Measurements from ENCODE around the gene SLC39A7. TPM values are rescaled to one million over a fixed set of nuclear protein-coding genes. Genes with fewer than 3 reads are reported as not detected.

The SLC39A7 gene
- total RNA-seq, 1 donor from 2014 or later, result 140 TPM

DNA sequence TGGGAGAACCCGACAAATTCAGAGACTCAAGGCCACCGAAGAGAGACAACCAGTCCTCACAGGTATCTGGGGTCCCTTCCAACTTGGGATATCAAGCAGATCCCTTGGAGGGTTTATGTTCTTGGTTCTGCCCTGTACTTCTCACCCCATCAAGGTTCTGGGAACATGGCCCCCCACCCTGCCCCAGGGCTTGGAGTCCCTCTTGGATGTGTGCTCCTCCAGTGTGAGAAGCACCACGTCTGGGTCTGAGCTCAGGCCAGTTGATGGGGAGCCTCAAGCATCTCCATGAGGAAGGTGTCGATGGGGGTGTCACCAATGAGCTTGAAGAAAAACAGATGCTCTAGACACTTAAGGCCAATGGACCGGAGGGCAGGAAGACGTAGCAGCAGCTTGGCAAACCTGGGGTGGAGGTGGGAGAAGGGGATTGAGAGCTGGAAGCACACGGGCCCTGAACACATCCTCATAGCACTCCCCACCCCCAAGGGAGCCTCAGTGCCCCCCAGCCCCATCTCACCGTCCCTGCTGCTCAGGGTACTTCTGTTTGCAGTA, 6.2 kb upstream of the SLC39A7 start:
- no peaks in the 10 kb centered on the region for H3K9me3 Mint-ChIP-seq
- peaks cover 13% of the 10 kb centered on the region for H3K27me3 Mint-ChIP-seq (ENCODE audit: low read depth)
- TF ChIP-seq, protein P1, sequence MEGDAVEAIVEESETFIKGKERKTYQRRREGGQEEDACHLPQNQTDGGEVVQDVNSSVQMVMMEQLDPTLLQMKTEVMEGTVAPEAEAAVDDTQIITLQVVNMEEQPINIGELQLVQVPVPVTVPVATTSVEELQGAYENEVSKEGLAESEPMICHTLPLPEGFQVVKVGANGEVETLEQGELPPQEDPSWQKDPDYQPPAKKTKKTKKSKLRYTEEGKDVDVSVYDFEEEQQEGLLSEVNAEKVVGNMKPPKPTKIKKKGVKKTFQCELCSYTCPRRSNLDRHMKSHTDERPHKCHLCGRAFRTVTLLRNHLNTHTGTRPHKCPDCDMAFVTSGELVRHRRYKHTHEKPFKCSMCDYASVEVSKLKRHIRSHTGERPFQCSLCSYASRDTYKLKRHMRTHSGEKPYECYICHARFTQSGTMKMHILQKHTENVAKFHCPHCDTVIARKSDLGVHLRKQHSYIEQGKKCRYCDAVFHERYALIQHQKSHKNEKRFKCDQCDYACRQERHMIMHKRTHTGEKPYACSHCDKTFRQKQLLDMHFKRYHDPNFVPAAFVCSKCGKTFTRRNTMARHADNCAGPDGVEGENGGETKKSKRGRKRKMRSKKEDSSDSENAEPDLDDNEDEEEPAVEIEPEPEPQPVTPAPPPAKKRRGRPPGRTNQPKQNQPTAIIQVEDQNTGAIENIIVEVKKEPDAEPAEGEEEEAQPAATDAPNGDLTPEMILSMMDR (IDR thresholded peaks at IDR 0.05; ENCODE audit: unreplicated experiment), result no peak
- peaks cover 36% of the 10 kb centered on the region for H3K4me1 Mint-ChIP-seq
- no peak overlapping the region for H3K27ac Mint-ChIP-seq
- H3K36me3 Mint-ChIP-seq, result peaks cover 13% of the 10 kb centered on the region
- no peak overlapping the region for H3K4me3 Mint-ChIP-seq
- no peak for DNase-seq (ENCODE audit: low spot score in 2 of 2, unreplicated experiment in 2 of 2)

DNA sequence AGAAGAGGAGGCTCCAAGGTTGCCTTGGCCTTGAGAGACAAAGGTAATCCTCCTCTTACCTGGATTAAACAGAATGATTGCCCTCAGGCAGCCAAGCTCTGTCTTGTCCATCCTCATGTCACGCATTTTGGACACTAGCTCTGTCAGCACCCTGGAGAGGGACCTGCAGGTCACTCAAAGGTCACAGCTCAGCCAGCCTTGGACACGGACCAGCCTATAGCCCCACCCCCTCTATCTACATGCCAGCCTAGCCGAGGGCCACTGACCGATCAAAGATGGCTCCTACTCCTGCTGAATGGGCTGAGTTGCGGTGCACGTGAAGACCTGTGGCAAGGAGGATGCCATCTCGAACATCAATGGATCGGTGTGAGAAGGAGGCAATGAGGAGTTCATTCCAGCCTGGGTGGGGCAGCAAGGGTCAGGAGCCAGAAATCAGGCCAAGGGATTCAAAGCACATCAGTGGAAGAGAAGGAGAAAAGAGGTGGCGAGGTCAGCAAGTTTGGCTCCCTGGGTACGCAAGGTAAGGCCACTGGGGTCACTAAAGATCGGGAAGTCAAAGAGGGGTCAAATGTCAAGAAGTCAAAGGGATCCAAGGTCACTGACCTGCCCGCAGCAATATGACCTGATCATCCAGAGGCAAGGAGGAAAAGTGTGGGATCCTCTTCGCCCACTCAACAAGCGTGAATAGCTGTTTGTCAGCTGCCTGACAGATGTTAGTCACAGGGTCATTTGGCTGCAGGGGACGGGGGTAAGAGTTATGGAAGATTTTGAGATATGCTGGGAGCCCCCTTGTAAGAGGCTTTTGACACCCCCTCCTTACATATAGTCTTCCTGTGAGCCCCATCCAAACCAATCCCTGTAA, 5.1 kb upstream of the SLC39A7 start:
- Mint-ChIP-seq H3K4me1 (peaks cover 38% of the 10 kb centered on the region), H3K36me3 (peaks cover 13% of the 10 kb centered on the region), H3K4me3 (no peak overlapping the region), H3K27me3 (ENCODE audit: low read depth) (peaks cover 11% of the 10 kb centered on the region), H3K27ac (no peak overlapping the region), H3K9me3 (no peaks in the 10 kb centered on the region)
- TF ChIP-seq, protein P1 (IDR thresholded peaks at IDR 0.05; ENCODE audit: unreplicated experiment), result no peak
- no peak for DNase-seq (ENCODE audit: low spot score in 2 of 2, unreplicated experiment in 2 of 2)

DNA sequence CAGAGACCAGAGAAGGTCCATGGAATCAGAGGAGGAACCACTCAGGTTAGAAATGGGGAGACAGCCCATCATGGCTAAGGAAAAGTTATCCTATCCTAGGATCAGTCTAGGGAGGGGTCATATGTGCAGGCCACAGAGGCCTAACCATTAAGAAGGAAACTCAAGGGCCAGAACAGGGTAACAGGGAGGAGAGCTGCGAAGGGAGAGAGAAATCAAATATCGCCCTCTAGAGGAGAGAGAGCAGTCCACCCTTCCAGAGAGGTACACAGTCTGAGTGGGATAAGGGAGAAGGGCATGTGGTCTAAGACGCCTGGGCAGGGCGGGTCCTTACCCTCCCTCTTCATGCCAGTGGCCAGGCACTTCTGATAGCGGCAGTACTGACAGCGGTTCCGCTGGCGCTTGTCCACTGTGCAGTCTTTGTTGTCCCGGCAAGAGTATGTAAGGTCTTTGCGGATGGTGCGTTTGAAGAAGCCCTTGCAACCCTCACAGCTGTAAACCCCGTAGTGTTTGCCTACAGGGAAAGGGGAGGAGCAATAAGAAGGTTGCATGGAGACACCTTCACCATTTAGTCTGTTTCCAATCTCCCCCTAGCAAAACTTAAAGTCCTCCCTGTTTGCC, 3.1 kb upstream of the SLC39A7 start:
- no peaks in the 10 kb centered on the region for H3K27me3 Mint-ChIP-seq (ENCODE audit: low read depth)
- peaks cover 21% of the 10 kb centered on the region for H3K36me3 Mint-ChIP-seq
- peaks cover 48% of the 10 kb centered on the region for H3K4me1 Mint-ChIP-seq
- DNase-seq (ENCODE audit: low spot score in 2 of 2, unreplicated experiment in 2 of 2), result no peak
- H3K4me3 Mint-ChIP-seq, result peak overlapping the region; percentile 99
- H3K9me3 Mint-ChIP-seq, result no peaks in the 10 kb centered on the region
- H3K27ac Mint-ChIP-seq, result peak overlapping the region; percentile 73
- TF ChIP-seq, protein P1 (IDR thresholded peaks at IDR 0.05; ENCODE audit: unreplicated experiment), result peak; percentile 48

DNA sequence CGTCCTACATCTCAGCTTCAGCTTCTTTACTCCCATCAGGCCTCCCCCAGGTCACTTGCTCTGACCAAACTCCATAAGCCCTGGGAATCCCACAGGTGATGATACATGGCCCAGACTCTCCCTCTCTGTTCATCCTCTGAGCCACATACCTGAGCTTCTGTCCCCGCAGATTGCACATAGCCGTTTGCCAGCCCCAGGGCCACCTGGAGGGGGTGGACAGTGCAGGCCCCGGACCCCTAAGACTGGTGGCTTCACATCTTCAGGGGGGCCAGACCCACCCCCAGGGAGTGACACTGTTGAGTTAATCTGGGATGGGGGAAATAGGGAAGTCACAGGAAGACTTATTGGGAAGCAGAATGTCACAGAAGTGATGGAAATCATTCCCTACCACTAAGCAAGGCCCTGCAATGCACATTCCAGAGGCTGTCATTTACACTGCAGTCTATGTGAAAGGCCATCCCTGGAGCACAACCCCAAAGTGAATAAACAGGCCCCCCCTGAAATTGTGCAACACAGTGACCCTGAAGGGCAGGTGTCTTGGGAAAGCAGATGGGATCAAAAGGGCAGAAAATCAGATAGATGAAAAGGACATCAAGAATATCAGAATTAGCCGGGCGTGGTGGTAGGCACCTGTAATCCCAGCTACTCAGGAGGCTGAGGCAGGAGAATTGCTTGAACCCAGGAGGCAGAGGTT, 2.4 kb upstream of the SLC39A7 start:
- TF ChIP-seq, protein P1 (IDR thresholded peaks at IDR 0.05; ENCODE audit: unreplicated experiment), result no peak
- H3K27ac Mint-ChIP-seq, result peak overlapping the region; percentile 73
- peaks cover 28% of the 10 kb centered on the region for H3K36me3 Mint-ChIP-seq
- peak overlapping the region; percentile 99 for H3K4me3 Mint-ChIP-seq
- no peak for DNase-seq (ENCODE audit: low spot score in 2 of 2, unreplicated experiment in 2 of 2)
- H3K4me1 Mint-ChIP-seq, result peaks cover 52% of the 10 kb centered on the region
- no peaks in the 10 kb centered on the region for H3K9me3 Mint-ChIP-seq
- H3K27me3 Mint-ChIP-seq (ENCODE audit: low read depth), result no peaks in the 10 kb centered on the region

DNA sequence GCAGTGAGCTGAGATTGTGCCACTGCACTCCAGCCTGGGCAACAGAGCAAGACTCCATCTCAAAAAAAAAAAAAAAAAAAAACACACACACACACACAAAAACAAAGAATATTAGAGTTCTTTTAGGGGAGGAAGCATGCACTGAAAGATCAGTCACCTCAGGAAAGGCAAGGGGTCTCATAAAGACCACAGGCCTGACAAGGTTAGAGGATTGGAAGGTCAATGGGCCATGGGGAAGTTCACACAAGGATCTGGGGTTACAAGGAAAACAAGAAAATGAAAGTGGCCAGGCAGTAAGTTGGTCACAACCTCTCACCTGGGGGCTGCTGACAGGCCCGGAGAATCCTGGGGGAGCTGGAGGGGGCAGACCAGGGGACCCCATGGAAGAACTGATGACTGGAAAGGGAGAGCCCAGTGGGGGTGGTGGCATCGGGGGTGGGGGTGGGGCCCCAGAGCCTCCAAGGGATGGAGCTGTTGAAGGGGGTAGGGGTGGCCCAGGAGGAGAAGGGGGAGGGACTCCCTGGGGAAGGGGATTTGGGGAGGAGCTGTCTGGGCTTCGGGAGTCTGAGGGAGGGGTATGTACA, 1.7 kb upstream of the SLC39A7 start:
- no peaks in the 10 kb centered on the region for H3K9me3 Mint-ChIP-seq
- TF ChIP-seq, protein P1 (IDR thresholded peaks at IDR 0.05; ENCODE audit: unreplicated experiment), result no peak
- DNase-seq (ENCODE audit: low spot score in 2 of 2, unreplicated experiment in 2 of 2), result no peak
- H3K4me3 Mint-ChIP-seq, result peak overlapping the region; percentile 99
- H3K27me3 Mint-ChIP-seq (ENCODE audit: low read depth), result no peaks in the 10 kb centered on the region
- H3K27ac Mint-ChIP-seq, result peak overlapping the region; percentile 90
- H3K36me3 Mint-ChIP-seq, result peaks cover 29% of the 10 kb centered on the region
- H3K4me1 Mint-ChIP-seq, result peaks cover 54% of the 10 kb centered on the region

All from mesothelial cell of epicardium (in vitro differentiated cells).